CD4-positive, alpha-beta T cell (primary cell): ENCODE results near the gene MID1IP1. TPM values are rescaled to one million over a fixed set of nuclear protein-coding genes. Genes with fewer than 3 reads are reported as not detected.

Experiments used
- ATAC-seq: fragments of 200-7000 bp; cut with Tn5 transposase; one replicate; pipeline ENCODE4 v1.10.0; 2022; ENCODE audit warnings: mild to moderate bottlenecking; ENCODE audit not compliant: poor library complexity
- CTCF ChIA-PET: fragments of 350-600 bp; sonication (Branson Sonifier 250); formaldehyde crosslinking; loops from one replicate; lab custom pipeline; 2021; ENCODE audit warnings: antibody characterized with exemption, inconsistent platforms; lab: Charles Lee
- POLR2A ChIA-PET: fragments of 350-600 bp; sonication (Branson Sonifier 250); formaldehyde crosslinking; loops from one replicate; lab custom pipeline; 2021; ENCODE audit warnings: antibody characterized with exemption, inconsistent platforms; lab: Charles Lee
- DNase-seq, 14 experiments: peaks; one replicate each; pipeline ENCODE4 v3.0.0-alpha.2; 2013 to 2020; ENCODE audit warnings: mixed read lengths in 2 of 14
- H3K27ac ChIP-seq, 2 donors: one replicate each; pipeline versions ENCODE4 v1.5.1 to v1.7.0; 2013; ENCODE audit warnings: low read length in 2 of 2, low read depth in 1 of 2, mild to moderate bottlenecking in 1 of 2
- H3K27me3 ChIP-seq, 2 experiments: 1 replicate in 1 of 2; 2 replicates in 1 of 2; pipeline versions ENCODE4 v1.6.1 to v1.7.0; 2013; ENCODE audit warnings: low read length in 2 of 2, control low read depth in 1 of 2, mild to moderate bottlenecking in 1 of 2, moderate library complexity in 1 of 2; ENCODE audit not compliant: insufficient read depth in 2 of 2, control insufficient read depth in 1 of 2
- H3K36me3 ChIP-seq: one replicate; pipeline ENCODE4 v1.6.1; 2013; ENCODE audit warnings: low read length, control low read depth; ENCODE audit not compliant: insufficient read depth
- H3K4me1 ChIP-seq: one replicate; pipeline ENCODE4 v1.6.1; 2013; ENCODE audit warnings: low read length, control low read depth; ENCODE audit not compliant: insufficient read depth
- H3K4me3 ChIP-seq: one replicate; pipeline ENCODE4 v1.5.1; 2013; ENCODE audit warnings: mild to moderate bottlenecking, low read length, moderate library complexity
- H3K9me3 ChIP-seq, 2 experiments: 1 replicate in 1 of 2; 2 replicates in 1 of 2; pipeline versions ENCODE4 v1.6.1 to v1.7.0; 2013; ENCODE audit warnings: low read length in 2 of 2, mild to moderate bottlenecking in 2 of 2, control low read depth in 1 of 2, moderate library complexity in 1 of 2; ENCODE audit not compliant: control insufficient read depth in 1 of 2, insufficient read depth in 1 of 2
- H3K27ac Mint-ChIP-seq: one replicate; pipeline ENCODE4 v1.8.0; 2020; ENCODE audit warnings: mixed read lengths
- H3K27me3 Mint-ChIP-seq: one replicate; pipeline ENCODE4 v1.8.0; 2021; ENCODE audit warnings: mixed read lengths
- H3K36me3 Mint-ChIP-seq: one replicate; pipeline ENCODE4 v1.8.0; 2021; ENCODE audit warnings: low read depth, mixed read lengths
- H3K4me1 Mint-ChIP-seq: one replicate; pipeline ENCODE4 v1.8.0; 2021; ENCODE audit warnings: low read depth, mixed read lengths
- H3K4me3 Mint-ChIP-seq: one replicate; pipeline ENCODE4 v1.8.0; 2020; ENCODE audit warnings: mild to moderate bottlenecking, mixed read lengths
- H3K9me3 Mint-ChIP-seq: one replicate; pipeline ENCODE4 v1.8.0; 2020; ENCODE audit warnings: mixed read lengths
- intact Hi-C, 2 experiments: fragments of 100-400 bp; cut with DNase I in 1 of 2; cut with micrococcal nuclease in 1 of 2; formaldehyde crosslinking; loops; one replicate each; pipeline versions ENCODE4 v1.15.1 to v1.9.0; 2023 to 2025; cut with DNase I, micrococcal nuclease
- total RNA-seq, 174 experiments: library from RNA in 2 of 174; stranded (reverse) in 2 of 174; gene quantifications; one replicate each; pipeline ENCODE4 v1.2.3 and lab custom pipeline; 2021 to 2026
- TF ChIP-seq, protein P1 (sequence below): fragments of 200-600 bp; IDR thresholded peaks from one replicate; pipeline ENCODE4 v1.8.0; 2022; ENCODE audit warnings: antibody characterized with exemption, mild to moderate bottlenecking

The MID1IP1 gene
- total RNA-seq, 2 experiments from 2014 or later = 37.0 to 40.9 TPM

DNA sequence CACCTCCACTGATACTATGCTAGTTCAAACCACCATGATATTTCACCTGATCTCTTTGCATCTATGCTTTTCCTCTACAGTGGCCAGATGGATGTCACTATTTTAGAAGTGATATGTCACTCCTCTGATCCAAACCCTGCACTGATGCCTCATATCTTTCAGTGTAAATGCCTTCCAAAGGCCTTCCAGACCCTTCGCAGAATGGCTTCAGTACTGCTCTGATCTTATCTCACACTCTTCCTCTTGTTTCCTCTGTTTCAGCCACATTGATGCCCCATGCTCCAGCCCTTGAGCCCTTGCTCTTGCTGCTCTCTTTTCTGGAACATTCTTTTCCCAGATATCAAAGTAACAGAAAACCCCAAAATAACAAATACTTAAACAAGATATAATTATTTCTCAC is 17.9 kb downstream of the MID1IP1 start:
- ChIA-PET POLR2A (interaction anchor here (0.8 kb wide), 1 partner anchor 635 kb away, joined by 4 read pairs; no protein-coding TSS in a partner anchor), CTCF (interaction anchor here (1.3 kb wide), 1 partner anchor 13 kb away, joined by 3 read pairs; no protein-coding TSS in a partner anchor)
- Histone ChIP-seq H3K4me3 (no peak overlapping the region), H3K36me3 (no peaks in the 10 kb centered on the region), H3K9me3 (no peaks in the 10 kb centered on the region), H3K27me3 (no peaks in the 10 kb centered on the region), H3K27ac (no peak overlapping the region), H3K4me1 (peaks cover 35% of the 10 kb centered on the region)
- no peak for DNase-seq
- Mint-ChIP-seq H3K27ac (no peak overlapping the region), H3K4me1 (peaks cover 7% of the 10 kb centered on the region), H3K9me3 (no peaks in the 10 kb centered on the region), H3K27me3 (no peaks in the 10 kb centered on the region), H3K36me3 (peaks cover 4% of the 10 kb centered on the region), H3K4me3 (no peak overlapping the region)
- no peak for ATAC-seq
- TF ChIP-seq, protein P1, sequence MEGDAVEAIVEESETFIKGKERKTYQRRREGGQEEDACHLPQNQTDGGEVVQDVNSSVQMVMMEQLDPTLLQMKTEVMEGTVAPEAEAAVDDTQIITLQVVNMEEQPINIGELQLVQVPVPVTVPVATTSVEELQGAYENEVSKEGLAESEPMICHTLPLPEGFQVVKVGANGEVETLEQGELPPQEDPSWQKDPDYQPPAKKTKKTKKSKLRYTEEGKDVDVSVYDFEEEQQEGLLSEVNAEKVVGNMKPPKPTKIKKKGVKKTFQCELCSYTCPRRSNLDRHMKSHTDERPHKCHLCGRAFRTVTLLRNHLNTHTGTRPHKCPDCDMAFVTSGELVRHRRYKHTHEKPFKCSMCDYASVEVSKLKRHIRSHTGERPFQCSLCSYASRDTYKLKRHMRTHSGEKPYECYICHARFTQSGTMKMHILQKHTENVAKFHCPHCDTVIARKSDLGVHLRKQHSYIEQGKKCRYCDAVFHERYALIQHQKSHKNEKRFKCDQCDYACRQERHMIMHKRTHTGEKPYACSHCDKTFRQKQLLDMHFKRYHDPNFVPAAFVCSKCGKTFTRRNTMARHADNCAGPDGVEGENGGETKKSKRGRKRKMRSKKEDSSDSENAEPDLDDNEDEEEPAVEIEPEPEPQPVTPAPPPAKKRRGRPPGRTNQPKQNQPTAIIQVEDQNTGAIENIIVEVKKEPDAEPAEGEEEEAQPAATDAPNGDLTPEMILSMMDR = no peak
- intact Hi-C loops = no loop called here

- POLR2A ChIA-PET = interaction anchor here (0.8 kb wide), 1 partner anchor 634 kb away, joined by 4 read pairs; no protein-coding TSS in a partner anchor
- intact Hi-C loops = no loop called here
- no peak overlapping the region for H3K27ac Mint-ChIP-seq
Measured at GRCh38 chrX:38819709-38820108, 18.4 kb downstream of the MID1IP1 start.

DNA sequence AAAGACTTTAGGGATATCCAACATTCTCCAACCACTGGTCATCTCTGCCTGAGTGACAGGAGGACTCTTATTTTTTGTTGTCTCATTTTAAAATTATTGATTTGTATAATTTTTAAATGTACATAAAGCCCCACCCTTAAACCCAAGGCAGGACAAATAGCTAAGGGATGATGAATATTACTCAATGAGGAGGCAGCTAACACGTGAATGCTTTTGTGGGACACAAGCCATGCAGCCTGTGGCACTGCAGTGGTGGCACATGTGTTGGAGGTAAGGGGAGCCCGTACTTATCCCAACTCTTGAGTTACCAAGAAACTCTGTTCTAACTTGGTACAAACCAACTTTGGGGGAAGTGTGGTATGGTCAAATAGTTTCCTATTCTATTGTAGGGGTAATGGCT is 19.5 kb downstream of the MID1IP1 start:
- H3K4me1 Mint-ChIP-seq = no peaks in the 10 kb centered on the region

More at GRCh38 chrX:38819709-38820108, 18.4 kb downstream of the MID1IP1 start:
- H3K27ac ChIP-seq = no peak overlapping the region
- no peaks in the 10 kb centered on the region for H3K9me3 Mint-ChIP-seq
- peaks cover 35% of the 10 kb centered on the region for H3K4me1 ChIP-seq
- CTCF ChIA-PET = interaction anchor here (1.3 kb wide), 1 partner anchor 14 kb away, joined by 3 read pairs; no protein-coding TSS in a partner anchor
- H3K9me3 ChIP-seq = no peaks in the 10 kb centered on the region
- H3K27me3 Mint-ChIP-seq = no peaks in the 10 kb centered on the region
- no peak overlapping the region for H3K4me3 ChIP-seq
- DNase-seq (no peak), ATAC-seq (no peak)
- TF ChIP-seq, protein P1 = no peak
- peaks cover 2% of the 10 kb centered on the region for H3K4me1 Mint-ChIP-seq
- H3K4me3 Mint-ChIP-seq = no peak overlapping the region
- H3K27me3 ChIP-seq = no peaks in the 10 kb centered on the region
- peaks cover 4% of the 10 kb centered on the region for H3K36me3 Mint-ChIP-seq
- H3K36me3 ChIP-seq = no peaks in the 10 kb centered on the region

More for the DNA sequence above, 19.5 kb downstream of the MID1IP1 start:
- H3K36me3 ChIP-seq = no peaks in the 10 kb centered on the region
- no peak for ATAC-seq
- H3K4me1 ChIP-seq = peaks cover 35% of the 10 kb centered on the region
- ChIA-PET CTCF (interaction anchor here (1.3 kb wide), 1 partner anchor 15 kb away, joined by 3 read pairs; no protein-coding TSS in a partner anchor), POLR2A (interaction anchor here (0.7 kb wide), 1 partner anchor 34 kb away, joined by 3 read pairs; no protein-coding TSS in a partner anchor)
- no peak for DNase-seq
- no peak overlapping the region for H3K27ac Mint-ChIP-seq
- H3K36me3 Mint-ChIP-seq = peaks cover under 1% of the 10 kb centered on the region
- no peaks in the 10 kb centered on the region for H3K27me3 ChIP-seq
- H3K4me3 Mint-ChIP-seq = no peak overlapping the region
- no peak overlapping the region for H3K4me3 ChIP-seq
- TF ChIP-seq, protein P1 = no peak
- H3K27me3 Mint-ChIP-seq = no peaks in the 10 kb centered on the region
- H3K9me3 ChIP-seq = no peaks in the 10 kb centered on the region
- H3K9me3 Mint-ChIP-seq = no peaks in the 10 kb centered on the region
- intact Hi-C loops = no loop called here
- H3K27ac ChIP-seq = no peak overlapping the region
